ENCODE data around the gene ZNF609.
A peak's percentile ranks its signal among the peaks of the same experiment; 100 is the strongest.

ZNF609 gene

DNA sequence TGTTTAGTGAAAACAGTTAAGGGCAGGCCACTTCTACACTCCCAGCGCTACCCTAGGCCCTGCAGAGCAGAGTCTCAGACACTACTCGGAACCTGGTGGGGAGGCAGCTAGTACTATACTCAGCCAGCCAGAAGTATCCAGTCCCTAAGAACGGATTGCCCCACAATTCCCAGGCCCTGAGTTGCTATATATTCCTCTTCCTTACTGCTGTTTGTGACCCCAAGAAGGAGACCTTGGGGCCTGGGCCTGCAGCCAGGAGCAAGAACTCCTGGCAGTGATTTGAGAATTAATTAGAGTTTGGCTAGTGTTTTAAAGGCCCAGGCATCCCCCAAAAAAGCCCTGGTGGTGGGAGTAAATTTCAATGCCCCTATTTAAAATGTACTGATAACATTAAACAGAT is 227.3 kb downstream of the ZNF609 start:
- H3K4me3 ChIP-seq, result no peak overlapping the region
- no peaks in the 10 kb centered on the region for H3K9me3 ChIP-seq (replicated peaks in 1 of 11)
- peaks cover 82 to 98% (median 91%) of the 10 kb centered on the region in 11 experiments for H3K36me3 ChIP-seq
- H4K20me1 ChIP-seq, result peaks cover 13 to 88% (median 54%) of the 10 kb centered on the region in 11 experiments; a peak in 18 of 22 replicates
- H3K9ac ChIP-seq, result peak overlapping the region in 2 of 11 experiments; percentile 10 to 52; a peak in 1 of 22 replicates
- H3K4me1 ChIP-seq, result peaks cover 6 to 29% (median 17%) of the 10 kb centered on the region in 10 experiments; a peak in 18 of 20 replicates
- no peak for TF ChIP-seq Cebpa-rat (IDR thresholded peaks at IDR 0.05)
- no peaks in the 10 kb centered on the region for H3K27me3 ChIP-seq
- no peak overlapping the region for H3K4me2 ChIP-seq
- no peak overlapping the region for H3K27ac ChIP-seq

DNA sequence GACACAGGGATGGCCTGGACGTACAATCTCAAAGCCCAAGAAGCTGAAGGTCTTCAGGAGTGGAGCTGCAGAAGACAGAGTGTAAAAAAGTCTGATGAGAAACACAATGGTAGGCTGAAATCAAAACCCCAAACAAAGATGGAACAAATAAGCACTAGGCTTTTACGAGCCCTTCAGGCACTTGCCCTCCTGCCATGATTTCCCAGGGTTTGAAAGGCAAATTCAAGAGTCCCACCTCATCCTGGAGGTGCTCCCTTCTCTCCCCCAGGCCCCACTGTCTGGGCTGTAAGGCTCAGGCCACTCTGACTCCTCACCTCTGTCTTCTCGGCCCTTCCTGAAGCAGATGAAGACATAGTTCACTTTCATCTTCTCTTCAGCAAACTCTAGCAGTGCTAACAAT is 228.4 kb downstream of the ZNF609 start:
- H3K9ac ChIP-seq, result no peak overlapping the region
- H3K9me3 ChIP-seq (replicated peaks in 1 of 11), result no peaks in the 10 kb centered on the region
- no peak overlapping the region for H3K4me3 ChIP-seq
- H3K27ac ChIP-seq, result no peak overlapping the region
- no peak for TF ChIP-seq Cebpa-rat (IDR thresholded peaks at IDR 0.05)
- H3K4me2 ChIP-seq, result no peak overlapping the region
- H4K20me1 ChIP-seq, result peaks cover 13 to 90% (median 55%) of the 10 kb centered on the region in 11 experiments; a peak in 18 of 22 replicates
- no peaks in the 10 kb centered on the region for H3K27me3 ChIP-seq
- H3K36me3 ChIP-seq, result peaks cover 81 to 98% (median 91%) of the 10 kb centered on the region in 11 experiments
- peaks cover 6 to 40% (median 26%) of the 10 kb centered on the region in 10 experiments; a peak in 18 of 20 replicates for H3K4me1 ChIP-seq

DNA sequence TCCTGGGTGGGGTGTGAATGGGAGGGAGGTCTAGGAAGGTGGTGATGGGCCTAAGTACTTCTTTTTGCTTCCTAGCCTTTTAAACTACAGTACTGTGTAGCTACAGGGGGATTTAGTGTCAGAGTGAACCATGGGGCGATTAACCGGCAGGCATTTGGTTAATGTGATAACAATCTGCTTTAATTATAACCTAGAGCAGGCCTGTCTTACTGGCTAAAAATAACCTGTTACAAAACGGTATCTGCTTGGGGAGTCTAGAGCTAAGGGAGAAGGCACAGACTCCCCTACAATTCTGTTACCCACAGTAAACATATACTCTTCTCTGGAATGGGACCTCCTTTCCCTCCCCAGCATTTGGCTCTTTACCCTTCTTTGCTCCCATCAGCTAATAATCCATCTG is 229.6 kb downstream of the ZNF609 start:
- Histone ChIP-seq H3K9me3 (replicated peaks in 1 of 11) (no peaks in the 10 kb centered on the region), H3K27me3 (no peaks in the 10 kb centered on the region), H3K4me2 (no peak overlapping the region), H3K9ac (peak overlapping the region in 4 of 11 experiments; percentile 1 to 37 (median 16); a peak in 3 of 22 replicates), H3K36me3 (peaks cover 73 to 99% (median 88%) of the 10 kb centered on the region in 11 experiments), H3K27ac (0 out of 22 replicates have a peak overlapping the region, but pooled peaks of 1 of the 11 experiments have one; percentile 14), H3K4me3 (no peak overlapping the region), H4K20me1 (peaks cover 23 to 90% (median 59%) of the 10 kb centered on the region in 11 experiments; a peak in 19 of 22 replicates), H3K4me1 (peaks cover 16 to 48% (median 37%) of the 10 kb centered on the region in 10 experiments)
- TF ChIP-seq Cebpa-rat (IDR thresholded peaks at IDR 0.05), result no peak

DNA sequence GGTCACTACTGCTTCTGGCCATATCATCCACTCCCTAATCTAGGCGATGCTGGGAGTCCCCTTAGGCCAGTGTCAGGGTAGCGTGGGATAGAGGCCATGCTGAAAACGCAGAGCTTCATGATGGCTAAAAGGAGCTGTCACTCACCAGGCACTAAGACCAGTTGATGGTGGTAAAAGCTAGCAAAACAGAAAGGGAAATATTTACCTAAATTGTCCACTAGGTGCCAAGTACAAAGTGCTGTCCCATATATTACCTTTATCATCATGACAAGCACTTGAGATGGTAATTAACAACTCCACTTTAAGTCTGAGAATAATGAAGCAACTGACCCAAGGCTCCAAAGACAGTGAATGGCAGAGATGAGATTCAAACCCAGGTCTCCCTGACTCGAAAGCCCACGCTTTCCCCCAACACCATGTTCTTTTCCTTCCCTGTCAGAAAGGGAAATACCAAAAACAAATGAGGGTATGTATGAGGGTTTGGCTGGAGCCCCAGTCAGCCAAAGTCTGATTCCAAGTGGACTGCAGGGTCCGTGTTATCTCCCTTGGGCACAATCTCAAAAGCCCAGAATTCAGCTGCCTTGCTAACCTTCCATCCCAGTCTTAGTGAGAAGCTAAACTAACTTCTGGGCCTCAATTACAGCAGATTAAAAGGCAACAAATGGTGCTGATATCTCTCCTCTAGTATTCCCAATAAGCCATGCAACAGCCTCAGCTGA is 230.4 kb downstream of the ZNF609 start:
- Histone ChIP-seq H3K36me3 (peaks cover 66 to 93% (median 81%) of the 10 kb centered on the region in 11 experiments), H3K4me1 (peaks cover 23 to 55% (median 44%) of the 10 kb centered on the region in 10 experiments), H3K9ac (peak overlapping the region in 3 of 11 experiments; percentile 1 to 39 (median 32); a peak in 2 of 22 replicates), H3K27me3 (no peaks in the 10 kb centered on the region), H3K4me3 (no peak overlapping the region), H4K20me1 (peaks cover 19 to 82% (median 59%) of the 10 kb centered on the region in 11 experiments; a peak in 19 of 22 replicates), H3K4me2 (peak overlapping the region in 3 of 11 experiments; percentile 95 to 99 (median 97); a peak in 5 of 22 replicates), H3K27ac (peak overlapping the region in 5 of 11 experiments; percentile 4 to 83 (median 61); a peak in 6 of 22 replicates), H3K9me3 (replicated peaks in 1 of 11) (no peaks in the 10 kb centered on the region)
- no peak for TF ChIP-seq Cebpa-rat (IDR thresholded peaks at IDR 0.05)

DNA sequence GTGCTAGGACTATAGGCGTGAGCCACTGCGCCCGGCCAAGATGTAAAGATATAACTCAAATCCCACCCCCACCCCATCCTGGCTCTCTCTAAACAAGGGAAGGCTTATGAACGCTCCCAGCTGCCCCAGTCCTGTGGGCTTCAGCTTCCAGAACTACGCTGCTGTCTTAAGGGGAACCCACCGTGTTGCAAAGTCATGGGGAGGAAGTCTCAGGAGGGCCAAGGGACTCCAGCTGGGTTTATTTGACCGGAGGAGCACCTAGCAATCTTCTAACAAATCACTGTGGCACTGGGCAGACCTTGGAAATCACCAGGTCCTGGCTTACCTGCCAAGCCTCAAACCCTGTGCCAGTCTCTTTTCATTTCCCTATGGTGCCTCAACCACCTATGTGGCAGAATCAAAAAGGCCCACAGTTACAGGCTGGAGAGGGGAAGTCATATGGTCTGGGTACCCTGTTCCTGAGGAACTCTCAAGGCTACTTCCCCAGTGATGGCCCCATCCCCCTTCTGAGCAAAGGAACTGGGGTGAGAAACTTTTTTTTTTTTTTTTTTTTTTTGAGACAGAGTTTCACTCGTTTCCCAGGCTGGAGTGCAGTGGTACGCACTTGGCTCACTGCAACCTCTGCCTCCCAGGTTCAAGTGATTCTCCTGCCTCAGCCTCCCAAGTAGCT is 231.7 kb downstream of the ZNF609 start:
- H3K27me3 ChIP-seq, result no peaks in the 10 kb centered on the region
- peak overlapping the region in 9 of 11 experiments; percentile 20 to 83 (median 52); a peak in 14 of 22 replicates for H3K27ac ChIP-seq
- H3K4me2 ChIP-seq, result peak overlapping the region in 8 of 11 experiments; percentile 12 to 99 (median 72); a peak in 14 of 22 replicates
- H4K20me1 ChIP-seq, result peaks cover 20 to 85% (median 71%) of the 10 kb centered on the region in 11 experiments; a peak in 20 of 22 replicates
- H3K9ac ChIP-seq, result peak overlapping the region in 4 of 11 experiments; percentile 9 to 60 (median 39); a peak in 3 of 22 replicates
- no peak for TF ChIP-seq Cebpa-rat (IDR thresholded peaks at IDR 0.05)
- H3K36me3 ChIP-seq, result peaks cover 55 to 89% (median 70%) of the 10 kb centered on the region in 11 experiments
- H3K4me3 ChIP-seq, result no peak overlapping the region
- H3K4me1 ChIP-seq, result peaks cover 31 to 68% (median 56%) of the 10 kb centered on the region in 10 experiments
- no peaks in the 10 kb centered on the region for H3K9me3 ChIP-seq (replicated peaks in 1 of 11)

DNA sequence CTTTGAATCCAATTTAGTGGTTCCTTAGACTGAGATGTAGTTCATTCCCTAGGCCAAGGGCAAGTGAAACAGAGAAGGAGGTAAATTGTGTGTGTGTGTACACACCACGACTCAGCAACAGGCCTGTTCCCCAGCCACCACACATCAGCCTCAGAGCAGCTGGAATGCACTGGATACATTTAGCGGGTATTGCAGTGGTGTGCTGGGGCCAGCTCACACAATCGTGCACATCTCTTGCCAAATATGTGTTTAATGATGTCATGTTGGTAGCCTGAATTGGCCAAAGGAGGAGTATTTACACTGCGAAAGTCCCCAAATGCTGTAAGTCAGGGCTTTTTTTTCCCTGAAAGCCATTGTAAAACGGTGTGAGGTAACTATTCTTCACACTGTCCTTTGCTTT is 232.8 kb downstream of the ZNF609 start:
- Histone ChIP-seq H3K27me3 (no peaks in the 10 kb centered on the region), H3K4me2 (peak overlapping the region in 6 of 11 experiments; percentile 62 to 99 (median 85); a peak in 11 of 22 replicates), H3K9ac (peak overlapping the region in 2 of 11 experiments; percentile 37 to 43; a peak in 3 of 22 replicates), H3K27ac (peak overlapping the region in 6 of 11 experiments; percentile 23 to 83 (median 63); a peak in 9 of 22 replicates), H3K9me3 (replicated peaks in 1 of 11) (no peaks in the 10 kb centered on the region), H3K36me3 (peaks cover 44 to 87% (median 63%) of the 10 kb centered on the region in 11 experiments), H3K4me1 (peaks cover 38 to 79% (median 63%) of the 10 kb centered on the region in 10 experiments), H4K20me1 (peaks cover 20 to 86% (median 82%) of the 10 kb centered on the region in 11 experiments), H3K4me3 (no peak overlapping the region)
- TF ChIP-seq Cebpa-rat (IDR thresholded peaks at IDR 0.05), result no peak

DNA sequence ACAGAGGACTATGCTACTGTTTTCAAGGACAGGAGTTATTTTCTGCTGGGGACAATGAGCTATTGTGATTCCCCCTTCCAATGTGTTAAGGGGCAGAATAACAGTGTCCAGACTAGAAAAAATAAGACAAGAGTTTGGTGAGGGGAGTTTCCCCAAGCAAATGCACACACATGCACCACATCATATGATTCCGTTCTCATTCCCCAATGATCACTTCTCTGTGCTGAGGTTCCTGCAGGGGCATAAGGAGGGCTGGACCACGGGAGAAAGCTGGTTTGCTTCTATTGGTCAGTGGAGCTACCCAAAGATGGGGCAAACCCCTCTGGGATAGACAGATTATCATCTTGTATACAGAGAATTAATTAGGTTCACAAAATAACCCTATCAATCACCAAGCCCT is 234.4 kb downstream of the ZNF609 start:
- H3K4me1 ChIP-seq, result peaks cover 55 to 96% (median 80%) of the 10 kb centered on the region in 10 experiments
- peak overlapping the region; percentile 49 to 99 (median 82) for H3K4me2 ChIP-seq
- peak overlapping the region in 10 of 11 experiments; percentile 19 to 70 (median 46); a peak in 16 of 22 replicates for H3K9ac ChIP-seq
- H3K27me3 ChIP-seq, result no peaks in the 10 kb centered on the region
- no peaks in the 10 kb centered on the region for H3K9me3 ChIP-seq (replicated peaks in 1 of 11)
- peak overlapping the region in 4 of 10 experiments; percentile 6 to 34 (median 16); a peak in 4 of 20 replicates for H3K4me3 ChIP-seq
- peak overlapping the region in 10 of 11 experiments; percentile 2 to 83 (median 68); a peak in 19 of 22 replicates for H3K27ac ChIP-seq
- TF ChIP-seq Cebpa-rat (IDR thresholded peaks at IDR 0.05), result no peak
- H4K20me1 ChIP-seq, result peaks cover 36 to 100% (median 90%) of the 10 kb centered on the region in 11 experiments
- H3K36me3 ChIP-seq, result peaks cover 29 to 75% (median 49%) of the 10 kb centered on the region in 11 experiments

DNA sequence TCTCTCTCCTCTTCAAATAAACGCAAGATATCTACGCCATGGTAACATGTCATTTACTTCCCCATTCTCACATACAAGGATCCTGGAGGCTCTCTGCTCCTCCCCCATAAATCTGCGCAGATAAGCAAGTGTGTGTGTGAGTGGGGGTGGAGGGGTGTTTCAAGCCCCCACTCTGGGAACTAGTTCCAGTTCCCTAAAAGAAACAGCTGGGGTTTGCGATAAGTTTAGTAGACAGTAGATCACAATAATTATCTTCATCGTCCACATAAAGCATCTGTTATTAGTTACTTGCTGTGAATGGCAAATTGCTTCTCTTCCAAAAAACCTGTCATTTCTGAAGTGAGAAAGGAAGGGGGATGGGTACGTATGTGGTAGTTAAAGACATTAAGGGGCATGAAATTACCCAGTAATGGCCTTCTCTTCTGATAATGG is 235.2 kb downstream of the ZNF609 start:
- Histone ChIP-seq H3K36me3 (peaks cover 29 to 75% (median 43%) of the 10 kb centered on the region in 11 experiments), H4K20me1 (peaks cover 40 to 100% (median 91%) of the 10 kb centered on the region in 11 experiments), H3K9ac (peak overlapping the region in 9 of 11 experiments; percentile 30 to 70 (median 48); a peak in 15 of 22 replicates), H3K27ac (peak overlapping the region in 10 of 11 experiments; percentile 2 to 83 (median 68); a peak in 19 of 22 replicates), H3K27me3 (no peaks in the 10 kb centered on the region), H3K4me1 (peaks cover 63 to 100% (median 88%) of the 10 kb centered on the region in 10 experiments), H3K9me3 (replicated peaks in 1 of 11) (no peaks in the 10 kb centered on the region), H3K4me2 (peak overlapping the region; percentile 49 to 99 (median 82)), H3K4me3 (peak overlapping the region in 4 of 10 experiments; percentile 6 to 34 (median 16); a peak in 4 of 20 replicates)
- no peak for TF ChIP-seq Cebpa-rat (IDR thresholded peaks at IDR 0.05)

Data from BLaER1 treated with 17β-estradiol and CSF1 and Interleukin-3, amounts not matched to agents 10 nM and 100 nM (cell line).